Thoracic aorta (tissue), 2 donors: Measurements from ENCODE around the gene RRN3. TPM values are rescaled to one million over a fixed set of nuclear protein-coding genes. Genes with fewer than 3 reads are reported as not detected.
"Not testable (repeated sequence)": the region's sequence is repeated elsewhere in the genome, so short reads cannot be mapped to it uniquely, and the experiment has no call there.

Experiments used
- ATAC-seq: fragments of 150-250 bp; one replicate; pipeline ENCODE4 v1.8.0; 2017; ENCODE audit warnings: low read depth; ENCODE audit not compliant: insufficient number of reproducible peaks, low FRiP score
- DNase-seq: peaks from one replicate; pipeline ENCODE4 v3.0.0-alpha.2; 2020; ENCODE audit warnings: low spot score
- H3K27ac ChIP-seq, 2 donors: fragments of 200-600 bp; sonication (generic); 1 replicate in 1 of 2; 2 replicates in 1 of 2; pipeline ENCODE4 v1.5.1; 2016; ENCODE audit warnings: mild to moderate bottlenecking in 2 of 2, moderate library complexity in 2 of 2
- H3K27me3 ChIP-seq: fragments of 200-600 bp; sonication (generic); replicated peaks from 2 replicates; pipeline ENCODE4 v1.6.0; 2016; ENCODE audit warnings: mild to moderate bottlenecking; ENCODE audit not compliant: insufficient read depth
- H3K36me3 ChIP-seq: fragments of 200-600 bp; sonication (generic); one replicate; pipeline ENCODE4 v1.5.1; 2016
- H3K4me1 ChIP-seq, 2 donors: fragments of 200-600 bp; sonication (generic); 1 replicate in 1 of 2; 2 replicates in 1 of 2; pipeline versions ENCODE4 v1.5.1 to v1.6.0; 2016; ENCODE audit warnings: low read depth in 2 of 2, mild to moderate bottlenecking in 1 of 2; ENCODE audit not compliant: control insufficient read depth in 1 of 2
- H3K4me3 ChIP-seq: fragments of 200-600 bp; sonication (generic); 2 replicates; pipeline ENCODE4 v1.5.1; 2016; ENCODE audit warnings: mild to moderate bottlenecking
- H3K9me3 ChIP-seq: fragments of 200-600 bp; sonication (generic); 2 replicates; pipeline ENCODE4 v1.5.1; 2016
- CTCF ChIP-seq: fragments of 200-600 bp; sonication (generic); IDR thresholded peaks from one replicate; pipeline ENCODE4 v1.5.1; 2019; ENCODE audit warnings: antibody characterized with exemption
- total RNA-seq, 2 donors: library from RNA; depleted of rRNA; stranded (reverse); fragments of >200 nt; gene quantifications; one replicate each; pipeline versions ENCODE4 v1.1.0 to v1.2.3, GENCODE V29; 2016

The RRN3 gene
- total RNA-seq, 2 donors from 2014 or later = 25.0 to 30.2 TPM

- ATAC-seq = not testable (repeated sequence)
Observed at GRCh38 chr16:15080883-15081282, 13.2 kb downstream of the RRN3 start.

GRCh38 chr16:15076161-15076560 lies 17.9 kb downstream of the RRN3 start:
- peaks cover 39% of the 10 kb centered on the region for H3K36me3 ChIP-seq
- not testable (repeated sequence) for H3K9me3 ChIP-seq, DNase-seq, ATAC-seq, H3K27me3 ChIP-seq, H3K4me3 ChIP-seq, H3K27ac ChIP-seq, H3K4me1 ChIP-seq

More at GRCh38 chr16:15080883-15081282, 13.2 kb downstream of the RRN3 start:
- H3K4me3 ChIP-seq, H3K4me1 ChIP-seq, H3K9me3 ChIP-seq, H3K27ac ChIP-seq, H3K27me3 ChIP-seq, DNase-seq: not testable (repeated sequence)
- H3K36me3 ChIP-seq = peaks cover 34% of the 10 kb centered on the region

DNA sequence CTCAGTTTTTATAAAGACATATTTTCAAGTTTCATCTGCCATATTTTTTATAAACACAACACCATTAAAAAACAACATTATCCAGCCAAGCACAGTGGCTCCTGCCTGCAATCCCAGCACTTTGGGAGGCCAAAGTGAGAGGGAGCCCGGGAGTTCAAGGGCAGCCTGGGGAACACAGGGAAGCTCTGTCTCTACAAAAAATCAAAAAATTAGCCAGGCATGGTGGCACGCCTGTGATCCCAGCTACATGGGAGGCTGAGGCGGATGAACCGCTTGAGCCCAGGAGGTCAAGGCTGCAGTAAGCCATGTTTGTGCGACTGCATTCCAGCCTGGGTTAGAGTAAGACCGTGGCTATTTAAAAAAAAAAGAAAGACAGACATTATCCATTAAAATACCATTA lies 21.0 kb downstream of the RRN3 start:
- Histone ChIP-seq H3K9me3 (no peaks in the 10 kb centered on the region), H3K27ac (no peak overlapping the region), H3K4me3 (no peak overlapping the region), H3K4me1 (no peaks in the 10 kb centered on the region), H3K36me3 (peaks cover 43% of the 10 kb centered on the region), H3K27me3 (no peaks in the 10 kb centered on the region)
- TF ChIP-seq CTCF = no peak
- no peak for DNase-seq
- ATAC-seq = no peak

DNA sequence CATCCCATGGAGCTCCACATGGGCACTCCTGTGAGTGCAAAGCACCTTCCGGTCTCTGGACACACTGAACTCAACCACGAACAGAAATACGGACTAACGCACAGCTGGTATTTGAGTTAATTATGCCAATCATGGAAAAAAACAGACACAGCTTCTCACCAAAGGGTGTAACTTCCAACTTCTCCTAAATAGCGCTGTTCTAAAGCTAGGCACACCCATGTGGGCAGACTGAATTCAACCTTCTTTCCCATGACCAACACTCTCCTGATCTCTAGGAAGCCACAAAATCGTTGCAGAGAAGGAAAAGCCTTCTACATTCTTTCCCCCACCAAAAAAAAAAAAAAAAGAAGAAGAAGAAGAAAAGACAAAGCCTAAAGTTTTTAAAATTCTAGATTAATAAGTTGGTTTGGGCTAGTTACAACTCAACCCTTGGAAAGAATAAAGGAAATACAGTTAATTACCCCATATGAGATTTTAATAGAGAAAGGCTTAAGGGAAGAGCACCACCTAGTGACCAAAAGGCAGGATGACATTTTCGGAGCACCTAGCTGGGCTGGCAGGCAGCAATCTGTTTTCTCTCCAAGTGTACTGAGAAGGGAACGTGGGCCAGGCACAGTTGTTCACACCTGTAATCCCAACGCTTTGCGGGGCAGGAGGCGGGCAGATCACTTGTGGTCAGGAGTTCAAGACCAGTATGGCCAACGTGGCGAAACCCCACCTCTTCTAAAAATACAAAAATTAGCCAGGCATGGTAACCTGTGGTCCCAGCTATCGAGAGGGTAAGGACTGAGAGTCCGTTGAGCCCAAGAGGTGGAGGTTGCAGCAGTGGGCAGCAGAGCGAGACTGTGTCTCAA lies 21.9 kb downstream of the RRN3 start:
- H3K4me1 ChIP-seq, ATAC-seq, H3K4me3 ChIP-seq, DNase-seq, H3K27me3 ChIP-seq, H3K9me3 ChIP-seq, H3K27ac ChIP-seq: not testable (repeated sequence)
- H3K36me3 ChIP-seq = peaks cover 39% of the 10 kb centered on the region

DNA sequence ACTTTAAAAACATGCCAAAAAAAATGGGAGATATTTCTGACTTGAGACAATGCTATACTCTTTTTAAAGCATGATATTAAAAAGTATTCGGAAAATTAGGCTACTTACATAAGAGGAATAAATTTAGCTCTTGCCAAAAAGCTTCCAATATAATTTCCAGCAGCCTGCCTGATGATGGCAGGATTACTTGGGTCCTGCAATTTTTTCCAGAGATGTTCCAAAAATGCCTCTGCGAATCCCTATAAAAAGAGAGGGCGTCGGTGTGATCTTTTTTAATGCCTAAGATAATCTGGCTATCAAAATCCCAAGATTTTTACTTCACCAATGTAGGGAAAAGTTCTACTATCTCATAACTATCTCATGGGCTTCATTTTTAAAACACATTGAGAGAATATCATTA lies 23.1 kb downstream of the RRN3 start:
- not testable (repeated sequence) for H3K4me3 ChIP-seq, H3K4me1 ChIP-seq, H3K27me3 ChIP-seq, H3K9me3 ChIP-seq, ATAC-seq, H3K27ac ChIP-seq, DNase-seq
- peaks cover 37% of the 10 kb centered on the region for H3K36me3 ChIP-seq

GRCh38 chr16:15066690-15067089 lies 27.4 kb downstream of the RRN3 start:
- H3K4me3 ChIP-seq, H3K9me3 ChIP-seq, H3K4me1 ChIP-seq, ATAC-seq, DNase-seq, H3K27me3 ChIP-seq, H3K27ac ChIP-seq: not testable (repeated sequence)
- peaks cover 32% of the 10 kb centered on the region for H3K36me3 ChIP-seq

GRCh38 chr16:15065961-15066360 lies 28.1 kb downstream of the RRN3 start:
- not testable (repeated sequence) for H3K4me3 ChIP-seq, DNase-seq, H3K9me3 ChIP-seq, H3K4me1 ChIP-seq, H3K27me3 ChIP-seq, H3K27ac ChIP-seq, ATAC-seq
- H3K36me3 ChIP-seq = peaks cover 39% of the 10 kb centered on the region

DNA sequence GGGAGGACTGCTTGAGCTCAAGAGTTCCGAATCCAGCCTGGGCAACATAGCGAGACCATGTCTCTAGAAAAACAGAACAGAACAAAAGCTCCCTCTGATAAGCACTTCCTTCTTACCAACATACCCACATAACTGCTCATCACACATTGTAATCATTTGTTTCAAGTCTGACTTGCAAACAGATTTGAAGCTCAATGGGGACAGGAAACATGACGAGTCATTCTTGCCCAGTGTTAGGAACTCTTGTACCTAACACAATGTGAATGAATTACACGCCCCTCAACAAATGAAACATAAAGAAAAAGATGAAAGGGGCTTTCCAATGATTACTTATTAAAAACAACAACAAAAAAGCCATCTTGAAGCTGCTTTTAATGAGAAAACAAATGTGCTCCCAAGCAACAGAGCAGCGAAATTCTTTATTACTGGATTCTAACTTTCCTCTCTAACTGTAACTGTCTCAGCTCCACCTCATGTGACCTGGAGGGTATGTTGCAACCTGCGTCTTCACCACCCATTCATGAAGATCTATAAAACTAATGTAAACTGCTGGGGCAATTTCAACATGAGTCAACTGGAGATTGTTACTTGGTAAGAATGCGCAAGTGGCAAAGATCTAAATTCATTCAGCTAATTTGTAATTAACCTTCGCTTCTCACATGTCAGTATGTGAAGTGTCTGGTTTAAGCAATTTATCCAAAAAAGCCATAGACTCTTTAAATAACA lies 31.8 kb downstream of the RRN3 start:
- H3K9me3 ChIP-seq, H3K4me3 ChIP-seq, H3K27me3 ChIP-seq, H3K4me1 ChIP-seq, DNase-seq, H3K27ac ChIP-seq, ATAC-seq: not testable (repeated sequence)
- peaks cover 41% of the 10 kb centered on the region for H3K36me3 ChIP-seq
